K562 (cell line): ENCODE data around the gene NABP2. TPM values are rescaled to one million over a fixed set of nuclear protein-coding genes. Genes with fewer than 3 reads are reported as not detected.

ENCODE experiments used
- BACH1 ChIP-seq: fragments of 200-800 bp; sonication (Bioruptor generic); IDR thresholded peaks from 2 replicates; pipeline ENCODE4 v1.6.1; 2016; ENCODE audit warnings: missing genetic modification characterization, missing compliant biosample characterization
- BCLAF1 ChIP-seq, 2 experiments: fragments of 450-650 bp in 1 of 2; IDR thresholded peaks; 2 replicates each; pipeline ENCODE4 v1.6.1; 2011 to 2017; ENCODE audit warnings: low read depth in 2 of 2, antibody characterized with exemption in 1 of 2, borderline replicate concordance in 1 of 2, low read length in 1 of 2, mild to moderate bottlenecking in 1 of 2, mixed read lengths in 1 of 2; ENCODE audit not compliant: control insufficient read depth in 1 of 2
- BMI1 ChIP-seq: fragments of 150-350 bp; IDR thresholded peaks from 2 replicates; pipeline ENCODE4 v1.6.1; 2014; ENCODE audit warnings: low read length
- CBFA2T2 ChIP-seq: fragments of 450-650 bp; conservative IDR thresholded peaks from 2 replicates; pipeline ENCODE4 v1.6.1; 2017; ENCODE audit warnings: mild to moderate bottlenecking
- DNMT1 ChIP-seq: fragments of 450-650 bp; IDR thresholded peaks from 2 replicates; pipeline ENCODE4 v1.6.1; 2016; ENCODE audit warnings: antibody characterized with exemption, mild to moderate bottlenecking
- ELF1 ChIP-seq: fragments of 200-800 bp; sonication (Bioruptor generic); IDR thresholded peaks from 2 replicates; pipeline ENCODE4 v1.6.1; 2016; ENCODE audit warnings: missing genetic modification characterization, missing compliant biosample characterization
- ESRRB ChIP-seq: fragments of 250-450 bp; sonication (Bioruptor Pico); IDR thresholded peaks from 2 replicates; pipeline ENCODE4 v1.5.0; 2020; ENCODE audit warnings: mild to moderate bottlenecking, moderate library complexity, borderline replicate concordance
- FUS ChIP-seq: fragments of 200-400 bp; formaldehyde crosslinking; optimal IDR thresholded peaks from 2 replicates; pipeline ENCODE3; 2017; ENCODE audit warnings: low read depth, low read length
- GABPB2 ChIP-seq: fragments of 250-450 bp; sonication (Bioruptor Pico); conservative IDR thresholded peaks from 2 replicates; pipeline ENCODE4 v1.5.1; 2021; ENCODE audit warnings: mild to moderate bottlenecking
- GATAD2B ChIP-seq: fragments of 450-650 bp; IDR thresholded peaks from 2 replicates; pipeline ENCODE4 v1.6.1; 2017; ENCODE audit warnings: mild to moderate bottlenecking, borderline replicate concordance
- MCM2 ChIP-seq: fragments of 450-650 bp; IDR thresholded peaks from 2 replicates; pipeline ENCODE4 v1.6.1; 2017; ENCODE audit warnings: low read depth, mild to moderate bottlenecking
- MTA1 ChIP-seq: fragments of 450-650 bp; IDR thresholded peaks from 2 replicates; pipeline ENCODE4 v1.6.1; 2017; ENCODE audit warnings: borderline replicate concordance
- PHB2 ChIP-seq: fragments of 450-650 bp; IDR thresholded peaks from 2 replicates; pipeline ENCODE4 v1.6.1; 2017; ENCODE audit warnings: low read depth
- PHF20 ChIP-seq: fragments of 450-650 bp; IDR thresholded peaks from 2 replicates; pipeline ENCODE4 v1.6.1; 2018; ENCODE audit not compliant: partially characterized antibody
- PHF21A ChIP-seq: fragments of 450-650 bp; IDR thresholded peaks from 2 replicates; pipeline ENCODE4 v1.6.1; 2017; ENCODE audit warnings: low read depth, borderline replicate concordance
- PHF8 ChIP-seq: fragments of 200-600 bp; sonication (generic); IDR thresholded peaks from 2 replicates; pipeline ENCODE4 v1.6.1; 2012; ENCODE audit warnings: mixed run types, mild to moderate bottlenecking, inconsistent platforms, low read length, moderate library complexity, borderline replicate concordance
- SMAD4 ChIP-seq: fragments of 250-450 bp; sonication (Bioruptor Pico); conservative IDR thresholded peaks from 2 replicates; pipeline ENCODE4 v1.8.0; 2021; ENCODE audit warnings: inconsistent platforms, mild to moderate bottlenecking, moderate library complexity
- SP1 ChIP-seq: sonication (generic); formaldehyde crosslinking; IDR thresholded peaks from 2 replicates; pipeline ENCODE4 v1.8.1; 2022; ENCODE audit warnings: mild to moderate bottlenecking, missing genetic modification reagents
- SRF ChIP-seq, 2 experiments: fragments of 250-450, 450-650 bp in 1 of 2; sonication (Bioruptor Pico) in 1 of 2; sonication (generic) in 1 of 2; formaldehyde crosslinking; IDR thresholded peaks; 2 replicates each; pipeline versions ENCODE4 v1.5.0 to v1.5.1; 2020 to 2022; ENCODE audit warnings: mild to moderate bottlenecking in 1 of 2, missing genetic modification reagents in 1 of 2
- TBP ChIP-seq: optimal IDR thresholded peaks from 2 replicates; pipeline ENCODE3; 2011; ENCODE audit warnings: low read depth, low read length, improper control_type of control experiment
- U2AF2 ChIP-seq: fragments of 200-400 bp; formaldehyde crosslinking; optimal IDR thresholded peaks from 2 replicates; pipeline ENCODE3; 2017; ENCODE audit warnings: low read depth, mild to moderate bottlenecking, low read length
- XRCC5 ChIP-seq: fragments of 200-400 bp; formaldehyde crosslinking; IDR thresholded peaks from 2 replicates; pipeline ENCODE4 v1.6.1; 2017; ENCODE audit warnings: low read depth, mild to moderate bottlenecking, low read length
- ZBTB17 ChIP-seq: fragments of 450-650 bp; formaldehyde crosslinking; IDR thresholded peaks from 2 replicates; pipeline ENCODE4 v1.4.0; 2020; ENCODE audit warnings: mild to moderate bottlenecking
- ZBTB8A ChIP-seq: fragments of 450-650 bp; IDR thresholded peaks from 2 replicates; pipeline ENCODE4 v1.6.1; 2018; ENCODE audit warnings: mild to moderate bottlenecking, moderate library complexity; ENCODE audit not compliant: partially characterized antibody
- ZFX ChIP-seq: sonication (generic); formaldehyde crosslinking; IDR thresholded peaks from 2 replicates; pipeline ENCODE4 v1.8.0; 2022; ENCODE audit warnings: mild to moderate bottlenecking, missing genetic modification reagents, moderate library complexity
- ZNF224 ChIP-seq: sonication (generic); formaldehyde crosslinking; IDR thresholded peaks from 2 replicates; pipeline ENCODE4 v1.8.0; 2022; ENCODE audit warnings: mild to moderate bottlenecking, missing genetic modification reagents
- ZNF507 ChIP-seq: conservative IDR thresholded peaks from 2 replicates; pipeline ENCODE4 v1.6.1; 2017; ENCODE audit warnings: missing genetic modification characterization, missing compliant biosample characterization
- ZNF583 ChIP-seq: fragments of 250-450 bp; sonication (Bioruptor Pico); IDR thresholded peaks from 2 replicates; pipeline ENCODE4 v1.4.0; 2020
- ZNF586 ChIP-seq: fragments of 450-650 bp; formaldehyde crosslinking; conservative IDR thresholded peaks from 2 replicates; pipeline ENCODE4 v1.4.0; 2020; ENCODE audit warnings: mild to moderate bottlenecking, moderate library complexity
- ZNF77 ChIP-seq: fragments of 250-450 bp; sonication (Bioruptor Pico); IDR thresholded peaks from 2 replicates; pipeline ENCODE4 v1.5.0; 2020
- polyA plus RNA-seq, 8 experiments: library from polyadenylated mRNA; depleted of rRNA in 4 of 8; stranded (reverse) in 5 of 8; unstranded in 3 of 8; fragments of >200 nt; fragmentation: Nextera tagmentation in 2 of 8; fragmentation: Illumina TruSeq in 1 of 8; extraction: Ambion mirVana in 2 of 8; extraction: Trizol in 1 of 8; gene quantifications; 2 replicates each; pipeline versions ENCODE4 v1.2.1 to v1.2.3, GENCODE V29; 2011 to 2014; ENCODE audit warnings: inconsistent platforms in 1 of 8, missing spikeins in 1 of 8
- total RNA-seq, 7 experiments: library from RNA; depleted of rRNA in 6 of 7; stranded (reverse); fragments of >200 nt in 6 of 7; fragmentation: Illumina TruSeq in 2 of 7; extraction: Trizol in 2 of 7; gene quantifications; 2 replicates each; pipeline versions ENCODE4 v1.2.1 to v1.2.3, GENCODE V29; 2011 to 2021; ENCODE audit warnings: low replicate concordance in 1 of 7

NABP2 gene
- total and polyA plus RNA-seq, 9 of the 15 experiments (the other 6 are each of a cell fraction or from before 2014, with no cell fraction given), result 11.3 to 60.6 (median 43.5) TPM

GRCh38 chr12:56266693-56267442, 42.7 kb downstream of the NABP2 start, which contains the start of gene COQ10A (continued):
- TF ChIP-seq PHF8 (peak; percentile 93; the same call in 1 of the 2 replicates), CBFA2T2 (no peak), DNMT1 (no peak), TBP (peak; percentile 59), XRCC5 (peak; percentile 50; the same call in 1 of the 2 replicates), BCLAF1 (IDR thresholded peaks at IDR 0.05; ENCODE audit: borderline replicate concordance in 1 of 2, control insufficient read depth in 1 of 2, low read depth in 2 of 2, low read length in 1 of 2) (no peak), SMAD4 (CRISPR knock-in tag) (0 out of 2 replicates have a peak, but pooled peaks have one; percentile 60), PHF20 (peak; percentile 62), BMI1 (no peak; the same call in 1 of the 2 replicates), ZNF77 (CRISPR knock-in tag) (no peak), ELF1 (peak; percentile 71), ZBTB8A (no peak), U2AF2 (no peak), ZNF507 (no peak), SRF (CRISPR knock-in tag; IDR thresholded peaks at IDR 0.05) (no peak), ZFX (CRISPR knock-in tag) (peak; percentile 86), MCM2 (no peak), ESRRB (no peak), PHB2 (no peak), GABPB2 (CRISPR knock-in tag) (no peak), PHF21A (no peak), GATAD2B (peak; percentile 83), FUS (no peak), ZNF583 (CRISPR knock-in tag) (peak; percentile 81), ZNF224 (CRISPR knock-in tag) (no peak), SP1 (CRISPR knock-in tag) (peak; percentile 67; the same call in 1 of the 2 replicates), BACH1 (no peak), ZBTB17 (CRISPR knock-in tag) (peak; percentile 61; the same call in 1 of the 2 replicates), MTA1 (peak; percentile 21; the same call in 1 of the 2 replicates), ZNF586 (no peak)
